H1 (cell line): ENCODE results near the gene VPS52. TPM values are rescaled to one million over a fixed set of nuclear protein-coding genes. Genes with fewer than 3 reads are reported as not detected.

ENCODE experiments used
- CBX5 ChIP-seq: fragments of 300-800, 300-1000 bp; sonication (generic); IDR thresholded peaks from 2 replicates; pipeline ENCODE4 v1.7.1; 2016; ENCODE audit warnings: antibody characterized with exemption, low read length, low read depth
- polyA plus RNA-seq, 7 experiments: library from polyadenylated mRNA; depleted of rRNA in 3 of 7; stranded (reverse) in 5 of 7; unstranded in 2 of 7; fragments of >200 nt in 5 of 7; fragments of 200-250 nt in 2 of 7; gene quantifications; 1 replicate in 5 of 7; 2 replicates in 1 of 7; 4 replicates in 1 of 7; pipeline versions ENCODE4 v1.2.1 to v1.2.3, GENCODE V29; 2011 to 2013; ENCODE audit warnings: missing spikeins in 2 of 7, mixed read lengths in 2 of 7
- total RNA-seq: library from RNA; stranded (reverse); fragmentation: NEBNext Ultra II Directional; extraction: Animal tissue kit (Norgen Biotek cat#: 25700); gene quantifications from 2 replicates; pipeline ENCODE4 v1.2.1, GENCODE V29; 2021

Gene VPS52
- total and polyA plus RNA-seq, 2 of the 8 experiments (the other 6 are each of a cell fraction or from before 2014, with no cell fraction given), result 36.5 to 86.3 TPM

- no peak for TF ChIP-seq CBX5
These were observed 7.1 kb upstream of the VPS52 start (continued) for GRCh38 chr6:33278810-33279209.
